HepG2 (cell line): ENCODE results near the gene INO80B. TPM values are rescaled to one million over a fixed set of nuclear protein-coding genes. Genes with fewer than 3 reads are reported as not detected.

Source experiments
- FOXK2 ChIP-seq: fragments of 450-650 bp; IDR thresholded peaks from 2 replicates; pipeline ENCODE4 v1.6.1; 2016
- FOXP1 ChIP-seq, 2 experiments: fragments of 450-650 bp in 1 of 2; IDR thresholded peaks; 2 replicates each; pipeline ENCODE4 v1.6.1; 2017 to 2018; ENCODE audit warnings: antibody characterized with exemption in 1 of 2
- HDAC2 ChIP-seq: sonication (generic); formaldehyde crosslinking; IDR thresholded peaks from 2 replicates; pipeline ENCODE4 v1.4.0; 2020; ENCODE audit warnings: missing genetic modification reagents
- HNF4G ChIP-seq, 2 experiments: sonication (generic) in 1 of 2; formaldehyde crosslinking in 1 of 2; IDR thresholded peaks; 2 replicates each; pipeline versions ENCODE4 v1.4.0 to v1.6.1; 2011 to 2020; ENCODE audit warnings: borderline replicate concordance in 2 of 2, low read depth in 2 of 2, mild to moderate bottlenecking in 2 of 2, low read length in 1 of 2, missing genetic modification reagents in 1 of 2, moderate library complexity in 1 of 2
- PAX8 ChIP-seq: sonication (generic); formaldehyde crosslinking; IDR thresholded peaks from 2 replicates; pipeline ENCODE4 v1.8.0; 2022; ENCODE audit warnings: mild to moderate bottlenecking, missing genetic modification reagents, borderline replicate concordance
- SMYD3 ChIP-seq: sonication (generic); formaldehyde crosslinking; IDR thresholded peaks from 2 replicates; pipeline ENCODE4 v1.8.1; 2023; ENCODE audit warnings: mild to moderate bottlenecking, missing genetic modification reagents
- TARDBP ChIP-seq: sonication (generic); formaldehyde crosslinking; IDR thresholded peaks from 2 replicates; pipeline ENCODE4 v1.8.0; 2022; ENCODE audit warnings: mild to moderate bottlenecking, missing genetic modification reagents
- XRCC5 ChIP-seq: fragments of 200-400 bp; formaldehyde crosslinking; optimal IDR thresholded peaks from 2 replicates; pipeline ENCODE3; 2017; ENCODE audit warnings: mild to moderate bottlenecking, low read length
- ZBTB38 ChIP-seq: sonication (generic); formaldehyde crosslinking; IDR thresholded peaks from 2 replicates; pipeline ENCODE4 v1.5.1; 2020; ENCODE audit warnings: mild to moderate bottlenecking, missing genetic modification reagents
- ZFP41 ChIP-seq: sonication (generic); formaldehyde crosslinking; IDR thresholded peaks from 2 replicates; pipeline ENCODE4 v1.4.0; 2020; ENCODE audit warnings: mild to moderate bottlenecking, missing genetic modification reagents, borderline replicate concordance
- ZKSCAN5 ChIP-seq: sonication (generic); formaldehyde crosslinking; IDR thresholded peaks from 2 replicates; pipeline ENCODE4 v1.5.1; 2020; ENCODE audit warnings: mild to moderate bottlenecking, missing genetic modification reagents
- ZMAT3 ChIP-seq: sonication (generic); formaldehyde crosslinking; conservative IDR thresholded peaks from 2 replicates; pipeline ENCODE4 v1.7.0; 2021; ENCODE audit warnings: missing genetic modification reagents
- ZNF136 ChIP-seq: sonication (generic); formaldehyde crosslinking; IDR thresholded peaks from 2 replicates; pipeline ENCODE4 v1.8.1; 2022; ENCODE audit warnings: low read depth, mild to moderate bottlenecking, moderate library complexity, missing genetic modification reagents
- ZNF138 ChIP-seq: sonication (generic); formaldehyde crosslinking; IDR thresholded peaks from 2 replicates; pipeline ENCODE4 v1.5.0; 2020; ENCODE audit warnings: mild to moderate bottlenecking, low read depth, missing genetic modification reagents
- ZNF230 ChIP-seq: sonication (generic); formaldehyde crosslinking; IDR thresholded peaks from 2 replicates; pipeline ENCODE4 v1.4.0; 2020; ENCODE audit warnings: mild to moderate bottlenecking, missing genetic modification reagents
- ZNF24 ChIP-seq: fragments of 450-650 bp; IDR thresholded peaks from 2 replicates; pipeline ENCODE4 v1.6.1; 2017; ENCODE audit warnings: antibody characterized with exemption, mild to moderate bottlenecking
- ZNF430 ChIP-seq: sonication (generic); formaldehyde crosslinking; IDR thresholded peaks from 2 replicates; pipeline ENCODE4 v1.9.0; 2021; ENCODE audit warnings: mild to moderate bottlenecking, missing genetic modification reagents
- ZNF570 ChIP-seq: sonication (generic); formaldehyde crosslinking; IDR thresholded peaks from 2 replicates; pipeline ENCODE4 v1.4.0; 2020; ENCODE audit warnings: mild to moderate bottlenecking, missing genetic modification reagents, borderline replicate concordance
- ZNF652 ChIP-seq: IDR thresholded peaks from 2 replicates; pipeline ENCODE4 v1.6.1; 2016; ENCODE audit warnings: low read depth, borderline replicate concordance
- ZSCAN29 ChIP-seq: sonication (generic); formaldehyde crosslinking; conservative IDR thresholded peaks from 2 replicates; pipeline ENCODE4 v1.4.0; 2020; ENCODE audit warnings: mild to moderate bottlenecking, missing genetic modification reagents
- ZSCAN30 ChIP-seq: sonication (generic); formaldehyde crosslinking; IDR thresholded peaks from 2 replicates; pipeline ENCODE4 v1.5.0; 2020; ENCODE audit warnings: mild to moderate bottlenecking, missing genetic modification reagents
- polyA plus RNA-seq, 8 experiments: library from polyadenylated mRNA; depleted of rRNA in 3 of 8; stranded (reverse) in 7 of 8; unstranded in 1 of 8; fragments of >200 nt; fragmentation: Illumina TruSeq in 4 of 8; extraction: Trizol in 4 of 8; gene quantifications; 2 replicates each; pipeline versions ENCODE4 v1.2.1 to v1.2.3, GENCODE V29; 2011 to 2016; ENCODE audit warnings: low read depth in 4 of 8, missing spikeins in 1 of 8, mixed read lengths in 1 of 8; ENCODE audit not compliant: insufficient read depth in 1 of 8
- total RNA-seq, 5 experiments: library from RNA; depleted of rRNA; stranded (reverse); fragments of >200 nt; fragmentation: Illumina TruSeq; extraction: Trizol; gene quantifications; 2 replicates each; pipeline ENCODE4 v1.2.3, GENCODE V29; 2016; ENCODE audit warnings: low read depth in 1 of 5
- TF ChIP-seq, protein P1 (sequence below), 2 experiments: sonication (generic) in 1 of 2; formaldehyde crosslinking in 1 of 2; IDR thresholded peaks; 2 replicates each; pipeline versions ENCODE4 v1.5.1 to v1.6.1; 2011 to 2020; ENCODE audit warnings: borderline replicate concordance in 1 of 2, low read depth in 1 of 2, low read length in 1 of 2, mild to moderate bottlenecking in 1 of 2, missing genetic modification reagents in 1 of 2, moderate library complexity in 1 of 2
- TF ChIP-seq, protein P2 (sequence below): sonication (generic); formaldehyde crosslinking; IDR thresholded peaks from 2 replicates; pipeline ENCODE4 v1.5.1; 2020; ENCODE audit warnings: mild to moderate bottlenecking, missing genetic modification reagents, borderline replicate concordance

INO80B gene
- total and polyA plus RNA-seq, 2 of the 13 experiments (the other 11 are each of a cell fraction or from before 2014, with no cell fraction given), result 6.2 to 14.5 TPM

DNA sequence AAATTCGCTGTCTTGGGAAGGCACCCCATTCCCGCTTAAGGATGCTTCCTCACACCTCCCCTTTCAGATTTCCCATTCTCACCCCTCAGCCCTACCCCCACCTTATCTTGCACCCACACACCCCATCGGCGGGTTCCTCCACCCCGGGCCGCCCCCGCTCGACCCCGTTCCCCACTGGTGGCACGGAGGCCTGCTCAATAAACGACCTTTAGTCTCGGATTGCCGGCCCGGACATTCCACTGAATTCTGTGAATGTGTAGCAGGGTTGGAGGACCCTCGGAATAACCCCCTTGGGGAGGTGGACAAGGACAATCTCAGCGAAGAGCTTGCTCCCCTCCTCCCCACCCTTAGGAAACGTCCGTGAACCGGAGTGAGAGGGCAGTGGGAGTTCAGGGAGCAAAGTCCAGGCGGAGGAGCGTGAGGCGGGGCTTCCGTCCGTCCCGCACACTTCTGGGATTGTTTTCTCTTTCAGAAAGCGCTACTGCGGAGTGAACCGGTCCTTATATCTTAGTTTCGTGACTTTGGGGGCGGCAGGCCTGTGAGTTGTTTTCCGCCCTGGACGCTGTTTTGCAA, 47.3 kb downstream of the INO80B start (continued):
- TF ChIP-seq, protein P1, sequence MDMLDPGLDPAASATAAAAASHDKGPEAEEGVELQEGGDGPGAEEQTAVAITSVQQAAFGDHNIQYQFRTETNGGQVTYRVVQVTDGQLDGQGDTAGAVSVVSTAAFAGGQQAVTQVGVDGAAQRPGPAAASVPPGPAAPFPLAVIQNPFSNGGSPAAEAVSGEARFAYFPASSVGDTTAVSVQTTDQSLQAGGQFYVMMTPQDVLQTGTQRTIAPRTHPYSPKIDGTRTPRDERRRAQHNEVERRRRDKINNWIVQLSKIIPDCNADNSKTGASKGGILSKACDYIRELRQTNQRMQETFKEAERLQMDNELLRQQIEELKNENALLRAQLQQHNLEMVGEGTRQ (IDR thresholded peaks at IDR 0.05; ENCODE audit: low read depth, low read length), result no peak
- TF ChIP-seq, protein P1 (CRISPR knock-in tag; IDR thresholded peaks at IDR 0.05; ENCODE audit: borderline replicate concordance), result no peak
- TF ChIP-seq ZKSCAN5 (no peak; the same call in 1 of the 2 replicates), XRCC5 (peak; percentile 83), ZBTB38 (CRISPR knock-in tag) (no peak), ZNF570 (CRISPR knock-in tag) (0 out of 2 replicates have a peak, but pooled peaks have one; percentile 35), ZNF230 (CRISPR knock-in tag) (no peak), ZFP41 (CRISPR knock-in tag) (no peak), HNF4G (IDR thresholded peaks at IDR 0.05; ENCODE audit: borderline replicate concordance, low read depth, low read length) (peak; percentile 98), HNF4G (CRISPR knock-in tag; IDR thresholded peaks at IDR 0.05; ENCODE audit: borderline replicate concordance, low read depth) (peak; percentile 99), PAX8 (CRISPR knock-in tag) (no peak), ZSCAN29 (no peak), HDAC2 (peak; percentile 89), ZNF430 (peak; percentile 79), ZSCAN30 (CRISPR knock-in tag) (no peak), TARDBP (CRISPR knock-in tag) (peak; percentile 83), ZNF652 (CRISPR knock-in tag) (0 out of 2 replicates have a peak, but pooled peaks have one; percentile 13), FOXK2 (no peak), ZNF138 (CRISPR knock-in tag) (peak; percentile 21; the same call in 1 of the 2 replicates), SMYD3 (no peak), FOXP1 (IDR thresholded peaks at IDR 0.05) (no peak), FOXP1 (CRISPR knock-in tag; IDR thresholded peaks at IDR 0.05) (peak; percentile 56; the same call in 1 of the 2 replicates), ZNF24 (0 out of 2 replicates have a peak, but pooled peaks have one; percentile 9), ZMAT3 (CRISPR knock-in tag) (0 out of 2 replicates have a peak, but pooled peaks have one; percentile 63), ZNF136 (no peak)
- TF ChIP-seq, protein P2, sequence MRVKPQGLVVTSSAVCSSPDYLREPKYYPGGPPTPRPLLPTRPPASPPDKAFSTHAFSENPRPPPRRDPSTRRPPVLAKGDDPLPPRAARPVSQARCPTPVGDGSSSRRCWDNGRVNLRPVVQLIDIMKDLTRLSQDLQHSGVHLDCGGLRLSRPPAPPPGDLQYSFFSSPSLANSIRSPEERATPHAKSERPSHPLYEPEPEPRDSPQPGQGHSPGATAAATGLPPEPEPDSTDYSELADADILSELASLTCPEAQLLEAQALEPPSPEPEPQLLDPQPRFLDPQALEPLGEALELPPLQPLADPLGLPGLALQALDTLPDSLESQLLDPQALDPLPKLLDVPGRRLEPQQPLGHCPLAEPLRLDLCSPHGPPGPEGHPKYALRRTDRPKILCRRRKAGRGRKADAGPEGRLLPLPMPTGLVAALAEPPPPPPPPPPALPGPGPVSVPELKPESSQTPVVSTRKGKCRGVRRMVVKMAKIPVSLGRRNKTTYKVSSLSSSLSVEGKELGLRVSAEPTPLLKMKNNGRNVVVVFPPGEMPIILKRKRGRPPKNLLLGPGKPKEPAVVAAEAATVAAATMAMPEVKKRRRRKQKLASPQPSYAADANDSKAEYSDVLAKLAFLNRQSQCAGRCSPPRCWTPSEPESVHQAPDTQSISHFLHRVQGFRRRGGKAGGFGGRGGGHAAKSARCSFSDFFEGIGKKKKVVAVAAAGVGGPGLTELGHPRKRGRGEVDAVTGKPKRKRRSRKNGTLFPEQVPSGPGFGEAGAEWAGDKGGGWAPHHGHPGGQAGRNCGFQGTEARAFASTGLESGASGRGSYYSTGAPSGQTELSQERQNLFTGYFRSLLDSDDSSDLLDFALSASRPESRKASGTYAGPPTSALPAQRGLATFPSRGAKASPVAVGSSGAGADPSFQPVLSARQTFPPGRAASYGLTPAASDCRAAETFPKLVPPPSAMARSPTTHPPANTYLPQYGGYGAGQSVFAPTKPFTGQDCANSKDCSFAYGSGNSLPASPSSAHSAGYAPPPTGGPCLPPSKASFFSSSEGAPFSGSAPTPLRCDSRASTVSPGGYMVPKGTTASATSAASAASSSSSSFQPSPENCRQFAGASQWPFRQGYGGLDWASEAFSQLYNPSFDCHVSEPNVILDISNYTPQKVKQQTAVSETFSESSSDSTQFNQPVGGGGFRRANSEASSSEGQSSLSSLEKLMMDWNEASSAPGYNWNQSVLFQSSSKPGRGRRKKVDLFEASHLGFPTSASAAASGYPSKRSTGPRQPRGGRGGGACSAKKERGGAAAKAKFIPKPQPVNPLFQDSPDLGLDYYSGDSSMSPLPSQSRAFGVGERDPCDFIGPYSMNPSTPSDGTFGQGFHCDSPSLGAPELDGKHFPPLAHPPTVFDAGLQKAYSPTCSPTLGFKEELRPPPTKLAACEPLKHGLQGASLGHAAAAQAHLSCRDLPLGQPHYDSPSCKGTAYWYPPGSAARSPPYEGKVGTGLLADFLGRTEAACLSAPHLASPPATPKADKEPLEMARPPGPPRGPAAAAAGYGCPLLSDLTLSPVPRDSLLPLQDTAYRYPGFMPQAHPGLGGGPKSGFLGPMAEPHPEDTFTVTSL (CRISPR knock-in tag), result peak; percentile 55; the same call in 1 of the 2 replicates
